Suprapubic skin (tissue), 4 donors: Measurements from ENCODE around the gene EEF1AKMT3.

Source experiments
- EP300 ChIP-seq: sonication (generic); formaldehyde crosslinking; IDR thresholded peaks from one replicate; pipeline ENCODE4 v1.6.1; 2017; ENCODE audit warnings: antibody characterized with exemption
- POLR2A ChIP-seq, 2 donors: fragments of 450-650 bp; IDR thresholded peaks; one replicate each; pipeline ENCODE4 v1.6.1; 2017; ENCODE audit warnings: antibody characterized with exemption in 2 of 2, mild to moderate bottlenecking in 2 of 2, moderate library complexity in 2 of 2
- POLR2AphosphoS5 ChIP-seq, 3 donors: sonication (generic); formaldehyde crosslinking; IDR thresholded peaks; one replicate each; pipeline ENCODE4 v1.6.1; 2017; ENCODE audit warnings: antibody characterized with exemption in 3 of 3
- TF ChIP-seq, protein P1 (sequence below), 2 donors: fragments of 200-600 bp in 1 of 2; fragments of 450-650 bp in 1 of 2; sonication (generic) in 1 of 2; IDR thresholded peaks; one replicate each; pipeline ENCODE4 v1.5.1; 2016 to 2019; ENCODE audit warnings: antibody characterized with exemption in 2 of 2, mild to moderate bottlenecking in 1 of 2, moderate library complexity in 1 of 2

DNA sequence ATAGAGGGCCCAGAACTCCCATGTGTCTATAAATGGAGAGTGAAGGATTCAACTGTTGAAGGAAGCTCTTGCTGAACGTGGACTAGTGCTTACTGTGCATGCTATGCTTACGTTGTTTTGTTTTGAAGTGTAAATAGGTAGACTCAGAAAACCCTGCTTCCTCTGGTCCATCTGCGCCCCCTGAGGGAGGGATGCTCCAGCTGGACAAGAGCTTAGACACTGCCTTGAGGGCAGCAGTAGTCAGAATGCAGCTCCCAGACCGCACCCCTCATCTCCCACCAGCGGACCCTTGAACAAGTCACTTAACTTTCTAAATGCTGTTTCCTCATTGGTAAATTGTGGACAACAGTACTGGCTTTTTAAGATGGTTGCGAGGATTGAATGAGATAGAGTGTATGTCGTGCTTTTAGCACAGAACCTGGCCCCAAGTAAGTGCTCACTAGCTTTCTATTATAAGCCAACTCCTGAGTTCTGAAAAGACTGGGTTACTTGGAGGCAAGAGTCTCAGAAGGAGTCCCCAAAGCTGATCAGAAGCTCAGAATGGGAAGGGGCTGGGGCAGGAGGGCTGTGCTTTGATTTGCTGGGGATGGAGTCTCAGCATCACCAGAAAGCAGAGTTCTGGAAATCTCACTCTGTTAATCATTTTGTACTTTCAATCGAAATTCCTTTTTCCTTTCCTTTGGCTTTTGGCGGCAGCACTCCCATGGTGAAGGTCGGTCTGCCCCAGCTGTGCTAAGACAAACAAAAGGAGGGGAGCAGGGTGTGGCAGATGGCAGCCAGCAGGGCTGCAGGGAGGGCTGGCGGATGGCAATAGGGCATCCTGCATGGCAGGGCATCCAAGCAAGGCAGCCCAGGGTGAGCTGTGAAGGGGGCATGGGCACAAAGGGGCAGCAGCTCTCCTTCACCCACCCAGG, 49.4 kb upstream of the EEF1AKMT3 start:
- TF ChIP-seq, protein P1, sequence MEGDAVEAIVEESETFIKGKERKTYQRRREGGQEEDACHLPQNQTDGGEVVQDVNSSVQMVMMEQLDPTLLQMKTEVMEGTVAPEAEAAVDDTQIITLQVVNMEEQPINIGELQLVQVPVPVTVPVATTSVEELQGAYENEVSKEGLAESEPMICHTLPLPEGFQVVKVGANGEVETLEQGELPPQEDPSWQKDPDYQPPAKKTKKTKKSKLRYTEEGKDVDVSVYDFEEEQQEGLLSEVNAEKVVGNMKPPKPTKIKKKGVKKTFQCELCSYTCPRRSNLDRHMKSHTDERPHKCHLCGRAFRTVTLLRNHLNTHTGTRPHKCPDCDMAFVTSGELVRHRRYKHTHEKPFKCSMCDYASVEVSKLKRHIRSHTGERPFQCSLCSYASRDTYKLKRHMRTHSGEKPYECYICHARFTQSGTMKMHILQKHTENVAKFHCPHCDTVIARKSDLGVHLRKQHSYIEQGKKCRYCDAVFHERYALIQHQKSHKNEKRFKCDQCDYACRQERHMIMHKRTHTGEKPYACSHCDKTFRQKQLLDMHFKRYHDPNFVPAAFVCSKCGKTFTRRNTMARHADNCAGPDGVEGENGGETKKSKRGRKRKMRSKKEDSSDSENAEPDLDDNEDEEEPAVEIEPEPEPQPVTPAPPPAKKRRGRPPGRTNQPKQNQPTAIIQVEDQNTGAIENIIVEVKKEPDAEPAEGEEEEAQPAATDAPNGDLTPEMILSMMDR (IDR thresholded peaks at IDR 0.05): no peak
- TF ChIP-seq POLR2A (IDR thresholded peaks at IDR 0.05) (no peak), EP300 (no peak), POLR2AphosphoS5 (IDR thresholded peaks at IDR 0.05) (no peak)
